Bone marrow (tissue), 2 donors: Measurements from ENCODE around the gene CDH11.

Experiments
- DNase-seq, 2 donors: peaks; one replicate each; lab custom pipeline; 2025; lab: John Stamatoyannopoulos, UW

The CDH11 gene

GRCh38 chr16:64907844-64908243 lies 214.0 kb downstream of the CDH11 start:
- no peak for DNase-seq

DNA sequence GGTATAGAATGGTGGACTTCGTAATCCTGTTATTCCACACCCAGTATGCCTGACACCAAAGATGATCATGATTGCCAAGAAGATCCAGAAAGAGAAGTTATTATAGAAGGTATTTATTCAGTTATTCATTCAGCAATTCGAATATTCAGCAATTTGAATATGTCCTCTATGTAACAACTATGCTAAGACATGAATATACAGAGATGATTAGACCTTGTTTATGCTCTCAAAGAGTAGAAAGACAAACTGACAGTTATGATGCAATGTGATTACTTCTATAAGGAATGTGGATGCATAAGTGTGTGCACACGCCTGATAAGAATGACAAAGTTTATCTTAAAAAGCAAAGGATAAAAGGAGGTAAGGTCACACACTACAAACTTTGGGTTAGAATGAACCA lies 218.1 kb downstream of the CDH11 start:
- no peak for DNase-seq

GRCh38 chr16:64900517-64900916 lies 221.3 kb downstream of the CDH11 start:
- DNase-seq, result no peak

- DNase-seq, result no peak
Measured at GRCh38 chr16:64900019-64900418, 221.8 kb downstream of the CDH11 start.

GRCh38 chr16:64898159-64898558 lies 223.7 kb downstream of the CDH11 start:
- DNase-seq, result no peak
